PC-9 (cell line): ENCODE results near the gene BACH2. TPM values are rescaled to one million over a fixed set of nuclear protein-coding genes. Genes with fewer than 3 reads are reported as not detected.

Experiments used
- BruUV-seq: library from RNA; stranded (reverse); fragments of 400-500 nt; replicated peaks from 2 replicates; lab custom pipeline; 2021; lab: Mats Ljungman, UMichigan
- CTCF ChIA-PET: fragments of 300-600 bp; sonication (Branson Sonifier 250); formaldehyde crosslinking; loops from one replicate; lab custom pipeline; 2022; ENCODE audit warnings: antibody characterized with exemption; lab: Charles Lee
- POLR2A ChIA-PET: fragments of 300-600 bp; sonication (Branson Sonifier 250); formaldehyde crosslinking; loops from one replicate; lab custom pipeline; 2022; ENCODE audit warnings: antibody characterized with exemption; ENCODE audit not compliant: unreplicated experiment; lab: Charles Lee
- DNase-seq, 2 experiments: peaks; one replicate each; pipeline versions ENCODE4 v3.0.0 to v3.0.0-alpha.2; 2015 to 2022; ENCODE audit warnings: mixed read lengths in 1 of 2
- H2AFZ ChIP-seq: fragments of 200-600 bp; sonication (generic); 2 replicates; pipeline ENCODE4 v1.8.1; 2017; ENCODE audit warnings: antibody characterized with exemption
- H3F3A ChIP-seq: fragments of 200-600 bp; sonication (generic); 2 replicates; pipeline ENCODE4 v1.8.1; 2017; ENCODE audit warnings: antibody characterized with exemption, mild to moderate bottlenecking, low read depth; ENCODE audit not compliant: insufficient read depth
- H3K27ac ChIP-seq: fragments of 200-600 bp; sonication (generic); 2 replicates; pipeline ENCODE4 v1.6.1; 2016; ENCODE audit warnings: mixed run types
- H3K27me3 ChIP-seq: fragments of 200-600 bp; sonication (generic); 2 replicates; pipeline ENCODE4 v1.6.1; 2016; ENCODE audit warnings: low read depth, mixed run types; ENCODE audit not compliant: insufficient read depth
- H3K36me3 ChIP-seq: fragments of 200-600 bp; sonication (generic); 2 replicates; pipeline ENCODE4 v1.6.1; 2016; ENCODE audit warnings: low read depth, mixed run types
- H3K4me1 ChIP-seq: fragments of 200-600 bp; sonication (generic); replicated peaks from 2 replicates; pipeline ENCODE4 v1.6.1; 2016; ENCODE audit warnings: mixed run types; ENCODE audit not compliant: insufficient read depth
- H3K4me2 ChIP-seq: fragments of 200-600 bp; sonication (generic); 2 replicates; pipeline ENCODE4 v1.6.1; 2017; ENCODE audit warnings: mixed run types
- H3K4me3 ChIP-seq: fragments of 200-600 bp; sonication (generic); 2 replicates; pipeline ENCODE4 v1.6.1; 2016; ENCODE audit warnings: mixed run types
- H3K79me2 ChIP-seq: fragments of 200-600 bp; sonication (generic); 2 replicates; pipeline ENCODE4 v1.6.1; 2017; ENCODE audit warnings: low read depth, mixed run types
- H3K9me2 ChIP-seq: fragments of 200-600 bp; sonication (generic); 2 replicates; pipeline ENCODE4 v1.8.1; 2017; ENCODE audit warnings: mild to moderate bottlenecking; ENCODE audit not compliant: insufficient read depth
- H3K9me3 ChIP-seq: fragments of 200-600 bp; sonication (generic); 2 replicates; pipeline ENCODE4 v1.8.1; 2016; ENCODE audit warnings: low read depth; ENCODE audit not compliant: insufficient read depth
- H4K20me1 ChIP-seq: fragments of 200-600 bp; sonication (generic); 2 replicates; pipeline ENCODE4 v1.8.1; 2017; ENCODE audit not compliant: insufficient read depth
- CTCF ChIP-seq: fragments of 200-600 bp; sonication (generic); conservative IDR thresholded peaks from 2 replicates; pipeline ENCODE4 v1.6.1; 2017; ENCODE audit warnings: mixed run types, antibody characterized with exemption, mild to moderate bottlenecking, moderate library complexity
- EZH2 ChIP-seq: fragments of 200-600 bp; sonication (generic); IDR thresholded peaks from 2 replicates; pipeline ENCODE4 v1.8.0; 2017; ENCODE audit warnings: antibody characterized with exemption, low read depth
- intact Hi-C: fragments of 100-400 bp; cut with micrococcal nuclease; formaldehyde crosslinking; loops from one replicate; pipeline ENCODE4 v1.10.0; 2022; ENCODE audit not compliant: unreplicated experiment
- total RNA-seq: library from RNA; stranded (reverse); gene quantifications from 2 replicates; pipeline ENCODE4 v1.2.3, GENCODE V29; 2021

Gene BACH2
- total RNA-seq, 1 experiment from 2014 or later, result 2.3 TPM

GRCh38 chr6:90019216-90019615 is 277.4 kb downstream of the BACH2 start:
- H3K9me3 ChIP-seq, result peaks cover 4% of the 10 kb centered on the region; the same call in 1 of the 2 replicates
- ChIA-PET POLR2A (no interaction called here), CTCF (interaction anchor here (0.6 kb wide), 1 partner anchor 454 kb away, joined by 3 read pairs; no protein-coding TSS in a partner anchor)
- no peaks in the 10 kb centered on the region for H3K4me1 ChIP-seq
- no peaks in the 10 kb centered on the region for H4K20me1 ChIP-seq
- no peaks in the 10 kb centered on the region for H3K36me3 ChIP-seq
- H3K4me3 ChIP-seq, result no peak overlapping the region
- TF ChIP-seq EZH2 (no peak), CTCF (no peak)
- intact Hi-C loops, result no loop called here
- H3K27me3 ChIP-seq, result no peaks in the 10 kb centered on the region
- H2AFZ ChIP-seq, result no peak overlapping the region
- H3F3A ChIP-seq, result no peaks in the 10 kb centered on the region
- DNase-seq, result no peak
- no peaks in the 10 kb centered on the region for H3K9me2 ChIP-seq
- no peaks in the 10 kb centered on the region for H3K79me2 ChIP-seq
- H3K27ac ChIP-seq, result no peak overlapping the region
- H3K4me2 ChIP-seq, result no peak overlapping the region
- no TSS peak for BruUV-seq

GRCh38 chr6:90015883-90016282 is 280.8 kb downstream of the BACH2 start:
- Histone ChIP-seq H3K79me2 (no peaks in the 10 kb centered on the region), H3K9me2 (no peaks in the 10 kb centered on the region), H3K4me3 (no peak overlapping the region), H3K9me3 (peaks cover 4% of the 10 kb centered on the region; the same call in 1 of the 2 replicates), H3K27me3 (no peaks in the 10 kb centered on the region), H3K4me2 (no peak overlapping the region), H2AFZ (no peak overlapping the region), H3K4me1 (no peaks in the 10 kb centered on the region), H3F3A (no peaks in the 10 kb centered on the region), H3K36me3 (no peaks in the 10 kb centered on the region), H4K20me1 (no peaks in the 10 kb centered on the region), H3K27ac (no peak overlapping the region)
- intact Hi-C loops, result no loop called here
- BruUV-seq, result no TSS peak
- CTCF ChIA-PET, result no interaction called here
- DNase-seq, result no peak
- no peak for TF ChIP-seq EZH2
- TF ChIP-seq CTCF, result no peak
- POLR2A ChIA-PET, result no interaction called here

- Histone ChIP-seq H3K79me2 (no peaks in the 10 kb centered on the region), H3K9me2 (no peaks in the 10 kb centered on the region), H4K20me1 (no peaks in the 10 kb centered on the region), H3K4me1 (peaks cover 17% of the 10 kb centered on the region), H3K4me3 (no peak overlapping the region), H3F3A (peaks cover 1% of the 10 kb centered on the region), H3K36me3 (no peaks in the 10 kb centered on the region), H3K27me3 (no peaks in the 10 kb centered on the region), H3K4me2 (0 out of 2 replicates have a peak overlapping the region, but pooled peaks have one; percentile 16), H2AFZ (no peak overlapping the region), H3K9me3 (no peaks in the 10 kb centered on the region), H3K27ac (no peak overlapping the region)
- intact Hi-C loops, result no loop called here
- TF ChIP-seq CTCF (no peak), EZH2 (no peak)
- CTCF ChIA-PET, result no interaction called here
- POLR2A ChIA-PET, result no interaction called here
- DNase-seq, result no peak
- no TSS peak for BruUV-seq
Observed at GRCh38 chr6:90008908-90009501, 287.6 kb downstream of the BACH2 start.
